Measurements from ENCODE around the gene PURB. TPM values are rescaled to one million over a fixed set of nuclear protein-coding genes. Genes with fewer than 3 reads are reported as not detected.

PURB gene
- total RNA-seq, 1 experiment from 2014 or later: 25.2 TPM

- Histone ChIP-seq H3K27me3 (ENCODE audit: control insufficient read depth, insufficient read depth, low read length) (no peaks in the 10 kb centered on the region), H3K36me3 (ENCODE audit: control insufficient read depth, insufficient read depth, low read length) (no peaks in the 10 kb centered on the region), H3K9me3 (ENCODE audit: control insufficient read depth, insufficient read depth, low read depth, low read length) (0 out of 2 replicates have a peak, but pooled peaks cover 3% of the 10 kb centered on the region), H3K27ac (ENCODE audit: low read length) (no peak overlapping the region), H3K4me3 (ENCODE audit: low read depth in 2 of 2, low read length in 2 of 2) (no peak overlapping the region), H3K4me1 (ENCODE audit: control insufficient read depth, insufficient read depth, low read length) (no peaks in the 10 kb centered on the region; the same call in 1 of the 2 replicates)
- DNase-seq (ENCODE audit: low read depth, low spot score): no peak
- CTCF ChIA-PET: no interaction called here
- no peak for ATAC-seq
- in situ Hi-C loops (cut with HindIII; ENCODE audit: low pct_unique_long_range_greater_than_20kb, low sequenced_read_pairs): no loop called here
- TF ChIP-seq TCF7L2 (IDR thresholded peaks at IDR 0.05; ENCODE audit: low read depth, low read length): no peak
- no peak for TF ChIP-seq POLR2AphosphoS5 (IDR thresholded peaks at IDR 0.05; ENCODE audit: low read depth, low read length)
- no peak for TF ChIP-seq SIN3A (IDR thresholded peaks at IDR 0.05; ENCODE audit: borderline replicate concordance, insufficient read depth, low read depth, low read length)
- no peak for TF ChIP-seq CTCF (IDR thresholded peaks at IDR 0.05)
- TF ChIP-seq REST (IDR thresholded peaks at IDR 0.05; ENCODE audit: insufficient read depth in 1 of 2, low read depth in 2 of 2, low read length in 1 of 2): no peak
- BruUV-seq (replicated peaks): no TSS peak
- intact Hi-C loops (cut with micrococcal nuclease; ENCODE audit: unreplicated experiment): no loop called here
- POLR2A ChIA-PET: interaction anchor here (0.5 to 0.7 kb wide), 2 partner anchors 62 to 1912 kb away, joined by 3 read pairs; no protein-coding TSS in a partner anchor
Observed at GRCh38 chr7:44918029-44918428, 32.7 kb upstream of the PURB start.

GRCh38 chr7:44917465-44917864 is 32.1 kb upstream of the PURB start:
- DNase-seq (ENCODE audit: low read depth, low spot score): no peak
- TF ChIP-seq TCF7L2 (IDR thresholded peaks at IDR 0.05; ENCODE audit: low read depth, low read length) (no peak), POLR2AphosphoS5 (IDR thresholded peaks at IDR 0.05; ENCODE audit: low read depth, low read length) (no peak), CTCF (IDR thresholded peaks at IDR 0.05) (no peak), SIN3A (IDR thresholded peaks at IDR 0.05; ENCODE audit: borderline replicate concordance, insufficient read depth, low read depth, low read length) (no peak), REST (IDR thresholded peaks at IDR 0.05; ENCODE audit: insufficient read depth in 1 of 2, low read depth in 2 of 2, low read length in 1 of 2) (no peak)
- in situ Hi-C loops (cut with HindIII; ENCODE audit: low pct_unique_long_range_greater_than_20kb, low sequenced_read_pairs): no loop called here
- no TSS peak for BruUV-seq (replicated peaks)
- Histone ChIP-seq H3K9me3 (ENCODE audit: control insufficient read depth, insufficient read depth, low read depth, low read length) (0 out of 2 replicates have a peak, but pooled peaks cover 3% of the 10 kb centered on the region), H3K4me1 (ENCODE audit: control insufficient read depth, insufficient read depth, low read length) (peaks cover 4% of the 10 kb centered on the region), H3K36me3 (ENCODE audit: control insufficient read depth, insufficient read depth, low read length) (no peaks in the 10 kb centered on the region), H3K4me3 (ENCODE audit: low read depth in 2 of 2, low read length in 2 of 2) (no peak overlapping the region), H3K27me3 (ENCODE audit: control insufficient read depth, insufficient read depth, low read length) (no peaks in the 10 kb centered on the region), H3K27ac (ENCODE audit: low read length) (no peak overlapping the region)
- intact Hi-C loops (cut with micrococcal nuclease; ENCODE audit: unreplicated experiment): no loop called here
- POLR2A ChIA-PET: interaction anchor here (0.6 kb wide), 1 partner anchor 14 kb away, joined by 7 read pairs; no protein-coding TSS in a partner anchor
- CTCF ChIA-PET: no interaction called here
- ATAC-seq: no peak
